ENCODE measurements around the gene KRTAP10-4.

Gene KRTAP10-4

DNA sequence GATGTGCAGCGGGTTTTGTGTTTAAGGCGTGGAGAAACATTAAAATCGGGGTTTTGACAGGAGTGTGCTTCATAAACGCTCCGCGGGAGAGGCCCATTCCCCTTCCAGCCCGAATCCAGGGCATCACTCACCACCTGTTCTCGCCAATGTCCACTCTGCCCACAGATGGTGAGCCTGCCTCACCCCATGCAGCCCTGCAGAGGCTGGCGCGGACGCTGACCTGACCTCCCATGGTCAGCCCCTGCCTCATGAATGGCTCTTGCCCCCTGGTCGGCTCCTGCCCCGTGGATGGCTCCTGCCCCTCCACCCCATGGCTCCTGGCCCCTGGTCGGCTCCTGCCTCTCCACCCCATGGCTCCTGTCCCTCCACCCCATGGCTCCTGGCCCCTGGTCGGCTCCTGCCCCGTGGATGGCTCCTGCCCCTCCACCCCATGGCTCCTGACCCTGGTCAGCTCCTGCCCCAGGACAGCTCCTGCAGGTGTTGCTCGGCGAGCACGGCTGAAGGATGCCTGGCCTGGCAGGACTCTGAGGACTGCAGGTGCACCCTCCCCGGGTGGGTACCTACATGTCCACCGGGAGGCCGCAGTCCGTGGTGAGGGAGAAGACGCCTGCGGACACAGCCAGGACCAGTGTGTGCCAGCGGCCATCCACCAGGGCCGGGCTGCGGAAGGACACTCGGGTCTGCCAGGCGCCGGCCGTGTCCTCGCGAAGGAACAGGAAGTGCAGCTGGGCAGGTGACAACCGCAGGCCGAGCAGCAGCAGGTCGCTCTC, 40.2 kb upstream of the KRTAP10-4 start:
- TF ChIP-seq POLR2AphosphoS5 (IDR thresholded peaks at IDR 0.05; ENCODE audit: low read depth, low read length) (no peak), SIN3A (IDR thresholded peaks at IDR 0.05; ENCODE audit: borderline replicate concordance, insufficient read depth, low read length) (no peak), FOXP2 (optimal IDR thresholded peaks at IDR 0.05; ENCODE audit: borderline replicate concordance, extremely low read depth, extremely low read length, insufficient read depth) (no peak), TAF1 (IDR thresholded peaks at IDR 0.05; ENCODE audit: borderline replicate concordance, insufficient read depth, low read length) (no peak)
- TF ChIP-seq, protein P1, sequence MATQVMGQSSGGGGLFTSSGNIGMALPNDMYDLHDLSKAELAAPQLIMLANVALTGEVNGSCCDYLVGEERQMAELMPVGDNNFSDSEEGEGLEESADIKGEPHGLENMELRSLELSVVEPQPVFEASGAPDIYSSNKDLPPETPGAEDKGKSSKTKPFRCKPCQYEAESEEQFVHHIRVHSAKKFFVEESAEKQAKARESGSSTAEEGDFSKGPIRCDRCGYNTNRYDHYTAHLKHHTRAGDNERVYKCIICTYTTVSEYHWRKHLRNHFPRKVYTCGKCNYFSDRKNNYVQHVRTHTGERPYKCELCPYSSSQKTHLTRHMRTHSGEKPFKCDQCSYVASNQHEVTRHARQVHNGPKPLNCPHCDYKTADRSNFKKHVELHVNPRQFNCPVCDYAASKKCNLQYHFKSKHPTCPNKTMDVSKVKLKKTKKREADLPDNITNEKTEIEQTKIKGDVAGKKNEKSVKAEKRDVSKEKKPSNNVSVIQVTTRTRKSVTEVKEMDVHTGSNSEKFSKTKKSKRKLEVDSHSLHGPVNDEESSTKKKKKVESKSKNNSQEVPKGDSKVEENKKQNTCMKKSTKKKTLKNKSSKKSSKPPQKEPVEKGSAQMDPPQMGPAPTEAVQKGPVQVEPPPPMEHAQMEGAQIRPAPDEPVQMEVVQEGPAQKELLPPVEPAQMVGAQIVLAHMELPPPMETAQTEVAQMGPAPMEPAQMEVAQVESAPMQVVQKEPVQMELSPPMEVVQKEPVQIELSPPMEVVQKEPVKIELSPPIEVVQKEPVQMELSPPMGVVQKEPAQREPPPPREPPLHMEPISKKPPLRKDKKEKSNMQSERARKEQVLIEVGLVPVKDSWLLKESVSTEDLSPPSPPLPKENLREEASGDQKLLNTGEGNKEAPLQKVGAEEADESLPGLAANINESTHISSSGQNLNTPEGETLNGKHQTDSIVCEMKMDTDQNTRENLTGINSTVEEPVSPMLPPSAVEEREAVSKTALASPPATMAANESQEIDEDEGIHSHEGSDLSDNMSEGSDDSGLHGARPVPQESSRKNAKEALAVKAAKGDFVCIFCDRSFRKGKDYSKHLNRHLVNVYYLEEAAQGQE (IDR thresholded peaks at IDR 0.05; ENCODE audit: insufficient read depth in 1 of 2, low read depth in 2 of 2, low read length in 2 of 2), result no peak

DNA sequence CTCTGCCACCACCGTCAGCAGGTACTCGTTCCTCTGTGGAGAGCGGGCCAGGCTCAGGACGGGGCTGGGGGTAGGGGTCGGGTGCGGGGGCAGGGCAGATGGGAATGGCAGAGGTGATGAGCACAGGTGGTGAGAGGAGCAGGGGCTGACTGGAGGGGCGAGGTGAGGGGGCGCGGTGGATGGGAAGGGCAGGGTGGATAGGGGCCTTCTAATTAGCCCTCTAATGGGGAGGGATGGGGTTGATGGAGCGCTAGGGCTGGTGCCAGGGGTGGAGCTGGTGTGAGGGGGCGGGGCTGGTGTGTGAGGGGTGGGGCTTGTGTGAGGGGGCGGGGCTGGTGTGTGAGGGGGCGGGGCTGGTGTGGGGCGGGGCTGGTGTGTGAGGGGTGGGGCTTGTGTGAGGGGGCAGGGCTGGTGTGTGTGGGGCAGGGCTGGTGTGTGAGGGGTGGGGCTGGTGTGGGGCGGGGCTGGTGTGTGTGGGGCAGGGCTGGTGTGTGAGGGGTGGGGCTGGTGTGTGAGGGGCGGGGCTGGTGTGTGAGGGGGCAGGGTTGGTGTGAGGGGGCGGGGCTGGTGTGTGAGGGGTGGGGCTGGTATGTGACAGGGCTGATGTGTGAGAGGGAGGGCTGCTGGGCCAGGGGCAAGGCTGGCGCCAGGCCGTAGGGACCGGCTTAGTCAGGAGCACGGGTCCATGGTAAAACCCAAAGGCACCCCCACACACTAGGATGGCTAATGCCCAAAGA, 39.5 kb upstream of the KRTAP10-4 start:
- TF ChIP-seq SIN3A (IDR thresholded peaks at IDR 0.05; ENCODE audit: borderline replicate concordance, insufficient read depth, low read length) (no peak), TAF1 (IDR thresholded peaks at IDR 0.05; ENCODE audit: borderline replicate concordance, insufficient read depth, low read length) (no peak), POLR2AphosphoS5 (IDR thresholded peaks at IDR 0.05; ENCODE audit: low read depth, low read length) (no peak), FOXP2 (optimal IDR thresholded peaks at IDR 0.05; ENCODE audit: borderline replicate concordance, extremely low read depth, extremely low read length, insufficient read depth) (no peak)
- TF ChIP-seq, protein P1 (IDR thresholded peaks at IDR 0.05; ENCODE audit: insufficient read depth in 1 of 2, low read depth in 2 of 2, low read length in 2 of 2), result no peak

DNA sequence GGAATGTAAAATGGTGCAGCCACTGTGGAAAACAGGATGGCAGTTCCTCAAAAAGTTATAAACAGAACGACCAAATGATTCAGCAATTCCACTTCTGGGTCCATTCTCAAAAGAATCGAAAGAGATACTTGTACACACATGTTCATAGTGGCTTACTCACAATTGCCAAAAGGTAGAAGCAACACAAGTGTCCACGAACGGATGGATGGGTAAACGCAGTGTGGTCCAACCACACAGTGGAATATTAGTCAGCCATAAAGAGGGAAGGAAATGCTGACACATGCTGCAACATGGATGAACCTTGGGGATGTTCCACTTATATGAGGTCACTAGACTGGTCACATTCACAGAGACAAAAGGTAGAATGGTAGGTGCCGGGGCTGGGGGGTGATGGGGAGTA, 38.8 kb upstream of the KRTAP10-4 start:
- TF ChIP-seq, protein P1 (IDR thresholded peaks at IDR 0.05; ENCODE audit: insufficient read depth in 1 of 2, low read depth in 2 of 2, low read length in 2 of 2), result no peak
- TF ChIP-seq TAF1 (IDR thresholded peaks at IDR 0.05; ENCODE audit: borderline replicate concordance, insufficient read depth, low read length) (no peak), FOXP2 (optimal IDR thresholded peaks at IDR 0.05; ENCODE audit: borderline replicate concordance, extremely low read depth, extremely low read length, insufficient read depth) (no peak), SIN3A (IDR thresholded peaks at IDR 0.05; ENCODE audit: borderline replicate concordance, insufficient read depth, low read length) (no peak), POLR2AphosphoS5 (IDR thresholded peaks at IDR 0.05; ENCODE audit: low read depth, low read length) (no peak)

DNA sequence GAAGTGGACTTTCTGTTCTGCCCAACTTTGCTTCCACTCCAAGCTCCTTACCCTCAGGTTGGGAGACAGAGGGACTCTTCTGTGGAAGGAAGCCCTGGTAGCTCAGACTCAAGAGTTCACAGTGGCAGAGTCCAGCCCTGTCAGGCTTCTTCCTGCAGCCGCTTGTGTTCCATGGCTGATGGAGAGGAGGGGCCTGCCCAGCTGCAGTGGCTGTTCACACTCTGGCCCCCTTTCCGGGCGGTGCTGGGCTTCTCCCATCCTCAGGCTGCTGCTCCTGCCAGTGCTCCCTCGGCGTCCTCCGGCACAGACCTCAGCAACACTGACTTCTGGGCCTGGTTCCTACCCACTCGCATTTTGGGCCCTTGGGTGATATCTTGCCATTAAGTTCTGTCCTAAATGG, 37.6 kb upstream of the KRTAP10-4 start:
- TF ChIP-seq TAF1 (IDR thresholded peaks at IDR 0.05; ENCODE audit: borderline replicate concordance, insufficient read depth, low read length), result no peak
- TF ChIP-seq POLR2AphosphoS5 (IDR thresholded peaks at IDR 0.05; ENCODE audit: low read depth, low read length), result no peak
- TF ChIP-seq SIN3A (IDR thresholded peaks at IDR 0.05; ENCODE audit: borderline replicate concordance, insufficient read depth, low read length), result no peak
- no peak for TF ChIP-seq FOXP2 (optimal IDR thresholded peaks at IDR 0.05; ENCODE audit: borderline replicate concordance, extremely low read depth, extremely low read length, insufficient read depth)
- TF ChIP-seq, protein P1 (IDR thresholded peaks at IDR 0.05; ENCODE audit: insufficient read depth in 1 of 2, low read depth in 2 of 2, low read length in 2 of 2), result no peak
